GM18507 (cell line): ENCODE results near the gene SPRING1.

Source experiments
- DNase-seq: peaks from one replicate; pipeline ENCODE4 v3.0.0; 2011; ENCODE audit warnings: low read depth; ENCODE audit not compliant: insufficient read length; ENCODE audit errors: extremely low spot score
- FAIRE-seq: peaks from 2 replicates; lab custom pipeline; 2011; peaks lifted over from hg19 to GRCh38; lab: Jason Lieb, UNC

SPRING1 gene

DNA sequence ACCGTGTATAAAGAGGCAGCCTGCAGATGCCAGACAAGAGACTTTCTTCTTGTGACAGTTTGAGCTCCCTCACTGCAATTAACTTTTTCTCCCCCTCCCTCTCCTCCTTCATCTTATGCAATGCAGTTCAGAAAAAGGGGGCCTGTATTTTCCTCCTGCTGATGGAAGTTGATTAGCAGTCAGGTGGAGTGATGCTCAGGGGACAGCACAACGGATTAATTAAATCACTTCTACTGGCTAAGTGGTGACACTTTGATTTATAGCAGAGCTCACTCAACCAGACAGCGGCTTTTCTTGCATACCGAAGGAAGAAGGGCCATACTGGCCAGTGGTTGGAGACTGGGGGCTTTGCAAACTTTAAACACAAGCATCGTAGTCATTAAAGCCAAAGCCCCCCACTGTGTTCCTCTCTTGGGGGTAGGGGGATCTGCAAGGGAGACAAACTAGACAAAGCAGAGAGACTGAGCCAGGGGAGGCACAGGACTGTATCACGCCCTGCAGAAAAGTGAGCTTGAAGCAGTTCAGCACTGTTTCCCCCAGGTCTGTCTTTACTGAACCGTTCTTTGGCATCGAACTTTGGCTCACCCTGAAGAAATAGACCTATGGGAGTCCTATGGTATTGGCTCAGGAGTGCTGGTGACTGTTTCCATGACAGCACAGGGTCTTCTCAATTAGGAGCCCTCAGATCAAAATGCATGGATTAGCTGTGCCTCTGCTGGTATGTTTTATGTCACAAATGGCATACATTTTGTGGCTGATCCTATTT lies 47.7 kb downstream of the SPRING1 start:
- FAIRE-seq, result no peak
- DNase-seq, result no peak

DNA sequence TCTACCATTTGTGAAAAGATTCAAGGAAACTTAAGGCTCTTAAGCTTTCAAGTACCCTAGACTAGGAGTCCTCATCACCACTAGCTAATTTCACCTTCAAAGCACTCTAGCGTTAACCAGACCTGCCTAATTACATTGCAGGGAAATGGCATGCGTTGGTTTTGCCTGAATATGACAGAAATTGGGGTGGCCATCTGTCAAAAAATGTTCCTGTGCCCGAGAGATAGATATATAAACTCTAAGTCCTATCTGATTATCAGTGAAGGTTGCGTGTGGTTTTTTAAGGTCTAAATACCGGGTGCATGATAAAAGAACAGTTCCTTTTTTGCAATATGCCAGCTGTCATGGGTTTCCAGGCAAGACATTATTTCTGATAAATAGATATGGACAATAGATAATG lies 48.3 kb downstream of the SPRING1 start:
- no peak for FAIRE-seq

More for the DNA sequence above, 48.3 kb downstream of the SPRING1 start:
- no peak for DNase-seq
